ENCODE data around the gene LTBR. TPM values are rescaled to one million over a fixed set of nuclear protein-coding genes. Genes with fewer than 3 reads are reported as not detected.

The LTBR gene
- polyA plus RNA-seq, 3 donors = 56.4 to 108 (median 60.6) TPM

- peaks cover 39% of the 10 kb centered on the region for H3K79me2 ChIP-seq (ENCODE audit: insufficient read depth, low read length)
- no peak overlapping the region for H3K4me2 ChIP-seq (replicated peaks; ENCODE audit: extremely low read depth, low read length, poor library complexity, severe bottlenecking)
- no peaks in the 10 kb centered on the region for H3K9me3 Mint-ChIP-seq
- no peak overlapping the region for H3K27ac ChIP-seq (ENCODE audit: low read depth in 1 of 2, low read length in 2 of 2)
- no peaks in the 10 kb centered on the region for H3K27me3 ChIP-seq (ENCODE audit: control insufficient read depth in 2 of 2, insufficient read depth in 2 of 2, low read length in 2 of 2)
- no peaks in the 10 kb centered on the region for H3K9me3 ChIP-seq (replicated peaks in 1 of 2; ENCODE audit: control insufficient read depth in 1 of 2, insufficient read depth in 1 of 2, low read length in 2 of 2)
- peak overlapping the region in 4 of 7 donors; percentile 44 to 69 (median 60) for H3K27ac Mint-ChIP-seq
- H4K20me1 ChIP-seq (ENCODE audit: insufficient read depth, low read length) = peaks cover 77% of the 10 kb centered on the region
- DNase-seq = no peak
- H3K36me3 Mint-ChIP-seq = peaks cover 55 to 78% of the 10 kb centered on the region in 2 donors
- peaks cover 55 to 73% of the 10 kb centered on the region in 2 donors for H3K36me3 ChIP-seq (replicated peaks in 1 of 2; ENCODE audit: control insufficient read depth in 1 of 2, insufficient read depth in 2 of 2, low read length in 2 of 2)
- no peak for TF ChIP-seq CTCF (IDR thresholded peaks at IDR 0.05)
- peaks cover 76% of the 10 kb centered on the region for H3K4me1 Mint-ChIP-seq
- intact Hi-C loops (cut with micrococcal nuclease) = no loop called here
- H3K9ac ChIP-seq (ENCODE audit: insufficient read depth, low read length, poor library complexity, severe bottlenecking) = no peak overlapping the region
- H3K4me3 Mint-ChIP-seq = no peak overlapping the region
- H3K4me3 ChIP-seq (replicated peaks in 1 of 3; ENCODE audit: low read depth in 2 of 3, low read length in 3 of 3) = no peak overlapping the region
- H3K4me1 ChIP-seq (ENCODE audit: control insufficient read depth in 1 of 2, insufficient read depth in 2 of 2, low read length in 2 of 2) = peaks cover 41 to 65% of the 10 kb centered on the region in 2 donors
- no peak overlapping the region for H2AFZ ChIP-seq (ENCODE audit: insufficient read depth, low read depth, low read length, poor library complexity, severe bottlenecking)
- 99% methylated on average over 11 of the region's 17 CpGs for WGBS (ENCODE audit: insufficient coverage)
- H3K27me3 Mint-ChIP-seq (ENCODE audit: low read depth in 3 of 3) = peaks cover 0 to 5% (median 0%) of the 10 kb centered on the region in 3 donors
Measured at GRCh38 chr12:6391013-6391412, 7.1 kb downstream of the LTBR start.

- Histone ChIP-seq H3K4me2 (replicated peaks; ENCODE audit: extremely low read depth, low read length, poor library complexity, severe bottlenecking) (peak overlapping the region; percentile 25), H3K4me1 (ENCODE audit: control insufficient read depth in 1 of 2, insufficient read depth in 2 of 2, low read length in 2 of 2) (peaks cover 32 to 50% of the 10 kb centered on the region in 2 donors), H2AFZ (ENCODE audit: insufficient read depth, low read depth, low read length, poor library complexity, severe bottlenecking) (no peak overlapping the region), H3K36me3 (replicated peaks in 1 of 2; ENCODE audit: control insufficient read depth in 1 of 2, insufficient read depth in 2 of 2, low read length in 2 of 2) (peaks cover 40 to 59% of the 10 kb centered on the region in 2 donors), H4K20me1 (ENCODE audit: insufficient read depth, low read length) (peaks cover 63% of the 10 kb centered on the region), H3K4me3 (replicated peaks in 1 of 3; ENCODE audit: low read depth in 2 of 3, low read length in 3 of 3) (no peak overlapping the region), H3K79me2 (ENCODE audit: insufficient read depth, low read length) (peaks cover 24% of the 10 kb centered on the region), H3K9me3 (replicated peaks in 1 of 2; ENCODE audit: control insufficient read depth in 1 of 2, insufficient read depth in 1 of 2, low read length in 2 of 2) (no peaks in the 10 kb centered on the region), H3K27ac (ENCODE audit: low read depth in 1 of 2, low read length in 2 of 2) (peak overlapping the region in 1 of 2 donors; percentile 61), H3K27me3 (ENCODE audit: control insufficient read depth in 2 of 2, insufficient read depth in 2 of 2, low read length in 2 of 2) (no peaks in the 10 kb centered on the region), H3K9ac (ENCODE audit: insufficient read depth, low read length, poor library complexity, severe bottlenecking) (peak overlapping the region; percentile 30)
- intact Hi-C loops (cut with micrococcal nuclease) = no loop called here
- TF ChIP-seq CTCF (IDR thresholded peaks at IDR 0.05) = no peak
- DNase-seq = peak in 1 of 3 donors; percentile 43
- peaks cover 0 to 5% (median 0%) of the 10 kb centered on the region in 3 donors for H3K27me3 Mint-ChIP-seq (ENCODE audit: low read depth in 3 of 3)
- H3K27ac Mint-ChIP-seq = peak overlapping the region in 6 of 7 donors; percentile 39 to 86 (median 82)
- WGBS (ENCODE audit: insufficient coverage) = 60% methylated on average over 1 of the region's 6 CpGs
- H3K9me3 Mint-ChIP-seq = peaks cover 0 to 2% (median 0%) of the 10 kb centered on the region in 7 donors
- H3K4me1 Mint-ChIP-seq = peaks cover 61% of the 10 kb centered on the region
- peaks cover 44 to 66% of the 10 kb centered on the region in 2 donors for H3K36me3 Mint-ChIP-seq
- H3K4me3 Mint-ChIP-seq = peak overlapping the region; percentile 51 to 73
Measured at GRCh38 chr12:6392504-6392903, 8.5 kb downstream of the LTBR start.

All from CD14-positive monocyte (primary cell).